GM18511 (cell line): ENCODE measurements around the gene CHN1.

Experiments used
- ATAC-seq: cut with Tn5 transposase; IDR thresholded peaks from one replicate; pipeline ENCODE4 v1.9.1; 2021; ENCODE audit warnings: mild to moderate bottlenecking, moderate library complexity; ENCODE audit not compliant: unreplicated experiment

CHN1 gene, protein sequence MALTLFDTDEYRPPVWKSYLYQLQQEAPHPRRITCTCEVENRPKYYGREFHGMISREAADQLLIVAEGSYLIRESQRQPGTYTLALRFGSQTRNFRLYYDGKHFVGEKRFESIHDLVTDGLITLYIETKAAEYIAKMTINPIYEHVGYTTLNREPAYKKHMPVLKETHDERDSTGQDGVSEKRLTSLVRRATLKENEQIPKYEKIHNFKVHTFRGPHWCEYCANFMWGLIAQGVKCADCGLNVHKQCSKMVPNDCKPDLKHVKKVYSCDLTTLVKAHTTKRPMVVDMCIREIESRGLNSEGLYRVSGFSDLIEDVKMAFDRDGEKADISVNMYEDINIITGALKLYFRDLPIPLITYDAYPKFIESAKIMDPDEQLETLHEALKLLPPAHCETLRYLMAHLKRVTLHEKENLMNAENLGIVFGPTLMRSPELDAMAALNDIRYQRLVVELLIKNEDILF

GRCh38 chr2:175004980-175005732, at the start of gene CHN1:
CHN1 (minus strand) TSS chr2:175005381; CDS start chr2:175004912, 469 bp downstream.
- peak; percentile 80 for ATAC-seq

- peak; percentile 79 for ATAC-seq
These were observed 49.2 kb upstream of the CHN1 start for GRCh38 chr2:175054340-175054739.

DNA sequence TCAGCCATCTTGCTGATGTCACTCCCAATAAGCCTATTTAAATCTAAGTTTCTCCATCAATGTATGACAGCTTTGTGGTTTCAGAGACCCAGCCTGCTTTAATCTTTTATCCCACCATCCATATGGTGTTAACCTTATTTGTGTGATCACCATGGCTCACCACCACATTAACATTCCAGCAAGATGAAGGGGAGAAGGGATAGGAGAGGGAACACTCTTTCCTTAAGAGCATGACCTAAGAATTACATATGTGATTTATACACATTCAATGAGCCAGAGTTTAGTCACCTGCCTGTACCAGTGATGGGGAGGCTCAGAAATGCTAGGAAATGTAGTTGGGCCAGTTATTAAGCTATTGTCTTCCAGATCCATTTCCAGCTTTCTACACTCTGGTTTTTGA, 44.5 kb upstream of the CHN1 start:
- no peak for ATAC-seq

DNA sequence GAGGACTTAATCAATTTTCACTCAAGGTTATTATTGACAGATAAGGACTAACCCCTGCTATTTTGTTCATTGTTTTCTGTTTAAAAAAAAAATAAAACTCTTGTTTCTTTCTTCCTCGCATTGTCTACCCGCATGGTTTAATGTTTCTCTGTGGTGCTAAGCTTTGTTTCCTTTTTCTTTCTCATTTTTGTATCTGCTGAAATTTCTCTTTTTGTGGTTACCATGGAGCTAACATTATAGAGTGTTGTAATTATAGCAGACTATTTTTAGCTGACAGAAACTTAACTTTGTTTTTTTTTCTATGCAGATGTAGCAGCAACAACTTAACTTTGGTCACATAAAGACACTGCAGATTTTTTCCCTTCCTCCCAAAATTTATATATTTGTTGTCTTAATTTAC, 43.1 kb upstream of the CHN1 start:
- ATAC-seq = no peak

- ATAC-seq = no peak
These were observed 34.3 kb upstream of the CHN1 start for GRCh38 chr2:175039490-175039889.

DNA sequence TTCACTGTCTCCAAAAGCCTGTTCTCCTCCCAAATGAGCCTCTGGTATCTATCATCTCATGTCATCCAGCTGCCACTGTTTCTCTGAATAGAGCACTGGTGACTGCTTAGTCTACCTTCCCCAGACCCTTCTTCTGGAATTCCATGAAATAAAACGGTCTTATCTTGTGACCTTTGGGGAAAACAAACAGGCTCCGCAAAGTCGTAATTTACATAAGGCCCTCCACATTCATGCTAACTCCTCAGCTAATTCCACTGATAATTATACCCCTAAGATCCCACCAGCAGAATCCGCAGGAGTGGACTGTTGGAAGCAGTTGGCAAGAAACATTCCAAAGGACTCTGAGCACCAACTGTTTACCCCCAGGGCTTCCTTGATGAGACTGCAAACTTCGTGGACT, 33.9 kb upstream of the CHN1 start:
- ATAC-seq = no peak

- ATAC-seq = no peak
These were observed 32.8 kb upstream of the CHN1 start for GRCh38 chr2:175037941-175038340.

DNA sequence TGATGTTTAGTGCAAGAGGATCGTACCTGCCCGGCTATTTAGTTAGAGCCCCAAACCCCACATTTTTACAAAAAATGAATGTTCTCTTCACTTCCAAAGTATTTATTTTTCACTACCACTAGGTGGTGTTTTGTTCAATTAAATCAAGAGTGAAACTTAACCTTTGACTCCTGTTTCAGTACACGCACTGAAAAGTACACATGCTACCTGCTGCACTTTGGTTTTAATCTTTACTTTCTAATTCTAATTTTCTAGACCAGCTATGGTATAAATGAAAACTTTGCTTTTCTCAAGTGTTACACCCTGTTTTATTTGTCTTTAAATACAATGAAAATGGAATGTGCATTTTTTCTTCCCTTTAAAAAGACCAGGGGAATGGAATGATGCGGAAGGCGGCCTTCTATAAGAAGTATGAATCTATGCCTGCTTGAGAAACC, 31.4 kb upstream of the CHN1 start:
- ATAC-seq = peak; percentile 63

GRCh38 chr2:175035806-175036205, 30.6 kb upstream of the CHN1 start:
- no peak for ATAC-seq

- ATAC-seq = no peak
These were observed 29.5 kb upstream of the CHN1 start for GRCh38 chr2:175034716-175035115.

DNA sequence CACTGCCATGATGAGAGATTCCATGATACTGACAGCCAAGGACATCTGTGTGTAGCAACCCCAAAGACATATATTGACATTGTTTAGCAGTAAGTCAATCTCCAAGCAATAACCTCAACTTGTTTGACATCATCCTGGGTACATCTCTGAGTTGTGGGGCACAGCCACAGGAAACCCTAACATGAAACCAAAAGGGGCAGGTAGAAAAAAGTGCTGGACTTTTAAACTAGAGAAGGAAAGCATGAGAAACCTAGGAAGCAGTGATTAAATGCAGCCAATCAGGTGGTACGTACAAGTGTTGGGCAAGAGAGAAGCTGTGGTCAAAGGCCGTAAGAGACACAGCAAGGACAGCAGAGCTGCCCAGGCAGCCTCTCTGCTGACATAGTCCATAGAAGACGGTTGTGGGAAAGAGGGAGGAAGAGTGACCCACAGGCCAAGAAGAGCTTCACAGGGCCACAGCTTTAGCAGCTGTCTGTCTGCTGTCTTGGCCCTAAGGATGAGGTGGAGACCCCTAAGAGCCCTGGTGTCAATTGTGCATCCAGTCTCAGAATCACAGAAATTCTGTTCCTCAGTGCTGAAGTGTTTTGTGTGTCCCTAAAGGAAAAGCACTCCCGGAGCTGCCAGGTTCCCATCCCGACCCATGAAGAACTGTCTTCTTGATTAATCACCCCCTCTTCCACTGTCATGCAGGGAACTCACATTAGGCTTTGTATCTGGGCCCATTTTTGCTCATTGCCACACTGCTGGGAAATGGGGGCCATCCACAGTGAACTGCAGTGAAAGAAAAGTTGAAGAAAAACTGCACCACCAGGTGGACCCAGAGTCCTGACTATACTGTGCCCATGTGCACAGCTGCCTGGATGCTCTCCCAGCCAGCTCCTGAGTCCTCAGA, 25.4 kb upstream of the CHN1 start:
- no peak for ATAC-seq

- no peak for ATAC-seq
These were observed 22.6 kb upstream of the CHN1 start for GRCh38 chr2:175027755-175028154.

- no peak for ATAC-seq
These were observed 21.2 kb upstream of the CHN1 start for GRCh38 chr2:175026385-175026784.

DNA sequence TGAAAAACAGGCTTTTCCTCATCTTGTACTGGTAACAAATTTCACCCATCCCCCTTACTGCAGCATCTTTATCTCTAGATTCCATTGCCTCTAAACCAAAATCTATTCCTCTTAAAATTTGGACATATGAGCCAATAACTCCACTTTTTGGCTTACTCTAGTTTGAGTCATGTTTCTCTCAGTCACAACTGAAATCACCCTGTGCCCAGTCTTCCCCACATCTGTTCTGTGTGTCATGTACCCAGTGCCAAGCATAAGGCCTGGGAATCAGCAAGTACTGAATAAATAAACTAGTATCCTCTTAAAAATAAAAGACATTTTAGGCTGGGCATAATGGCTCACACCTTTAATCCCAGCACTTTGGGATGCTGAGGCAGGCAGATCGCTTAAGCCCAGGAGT, 20.8 kb upstream of the CHN1 start:
- no peak for ATAC-seq

DNA sequence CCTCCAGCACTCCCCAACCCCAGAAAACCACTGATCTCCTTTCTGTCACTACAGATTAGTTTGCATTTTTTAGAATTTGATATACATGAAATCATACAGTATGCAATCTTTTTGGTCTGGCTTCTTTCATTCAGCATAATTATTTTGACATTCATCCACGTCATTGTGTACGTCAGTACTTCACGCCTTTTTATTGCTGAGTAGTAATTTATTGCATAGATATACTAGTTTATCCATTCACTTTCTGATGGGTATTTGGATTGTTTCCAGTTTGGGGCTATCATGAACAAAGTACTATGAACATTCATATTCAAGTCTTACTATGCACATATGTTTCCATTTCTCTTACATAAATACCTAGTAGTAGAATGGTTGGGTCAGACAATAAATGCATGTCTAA, 20.1 kb upstream of the CHN1 start:
- ATAC-seq = no peak

- ATAC-seq = no peak
These were observed 17.7 kb upstream of the CHN1 start for GRCh38 chr2:175022923-175023322.

- ATAC-seq = no peak
These were observed 14.6 kb upstream of the CHN1 start for GRCh38 chr2:175019566-175020327.

- no peak for ATAC-seq
These were observed 12.6 kb upstream of the CHN1 start for GRCh38 chr2:175017618-175018414.

DNA sequence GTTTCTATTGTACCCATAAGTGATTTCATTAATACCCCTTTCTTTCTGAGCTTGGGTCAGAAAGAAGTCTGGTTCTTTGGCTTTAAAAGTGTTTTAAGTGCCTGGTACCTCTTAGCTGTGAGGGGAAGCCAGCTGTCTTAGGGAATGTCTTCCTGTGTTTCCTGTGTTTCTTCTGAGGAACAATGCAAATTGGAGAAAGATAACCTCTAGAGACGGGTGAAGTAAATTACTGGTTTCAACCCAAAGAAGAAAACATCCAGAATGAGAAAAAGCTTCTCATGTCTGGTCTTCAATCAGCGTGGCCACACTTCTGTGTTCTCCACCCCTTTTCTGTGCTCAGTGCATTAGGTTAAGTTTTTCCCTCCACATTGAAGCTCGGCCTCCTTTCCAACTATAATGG, 10.2 kb upstream of the CHN1 start:
- no peak for ATAC-seq

DNA sequence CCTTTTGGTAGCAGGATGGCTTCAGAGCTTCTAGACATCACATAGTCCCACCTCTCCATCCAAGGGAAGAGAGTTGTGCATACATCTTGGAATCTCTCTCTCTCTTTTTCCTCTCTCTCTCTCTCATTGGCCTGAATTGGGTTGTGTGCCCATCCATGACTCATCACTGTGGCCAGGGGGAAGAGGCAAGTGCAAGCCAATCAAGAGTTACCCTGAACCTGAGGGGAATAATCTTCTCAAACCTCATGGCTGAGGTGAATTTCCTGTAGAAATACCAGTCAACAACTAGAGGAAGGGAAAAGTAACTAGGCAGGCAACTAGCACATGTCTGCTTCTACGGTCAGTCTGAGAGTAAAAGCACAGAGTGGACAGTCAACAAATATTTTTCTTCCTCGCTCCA, 7.3 kb upstream of the CHN1 start:
- no peak for ATAC-seq
